NCI-H1694 (cell line): Measurements from ENCODE around the gene ARGLU1.

Source experiments
- DNase-seq: peaks from one replicate; lab custom pipeline; 2025; lab: John Stamatoyannopoulos, UW

ARGLU1 gene

DNA sequence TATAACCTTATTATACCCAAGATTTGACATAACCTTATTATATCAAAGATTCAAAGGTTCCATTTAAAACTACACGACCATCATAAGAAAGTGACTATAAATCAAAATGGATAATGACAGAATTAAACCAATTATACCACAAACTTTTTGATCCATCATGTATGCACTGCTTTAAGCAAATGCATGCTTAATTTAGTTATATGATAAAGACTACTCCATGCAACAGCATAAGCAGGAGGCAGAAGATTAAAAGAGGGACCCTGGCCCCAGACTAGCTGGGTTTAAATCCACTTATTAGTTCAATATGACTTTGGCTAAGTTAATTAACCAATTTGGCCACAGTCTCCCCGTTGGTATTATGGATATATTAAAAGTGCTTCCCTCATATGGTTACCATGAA, 43.8 kb downstream of the ARGLU1 start:
- DNase-seq: no peak

DNA sequence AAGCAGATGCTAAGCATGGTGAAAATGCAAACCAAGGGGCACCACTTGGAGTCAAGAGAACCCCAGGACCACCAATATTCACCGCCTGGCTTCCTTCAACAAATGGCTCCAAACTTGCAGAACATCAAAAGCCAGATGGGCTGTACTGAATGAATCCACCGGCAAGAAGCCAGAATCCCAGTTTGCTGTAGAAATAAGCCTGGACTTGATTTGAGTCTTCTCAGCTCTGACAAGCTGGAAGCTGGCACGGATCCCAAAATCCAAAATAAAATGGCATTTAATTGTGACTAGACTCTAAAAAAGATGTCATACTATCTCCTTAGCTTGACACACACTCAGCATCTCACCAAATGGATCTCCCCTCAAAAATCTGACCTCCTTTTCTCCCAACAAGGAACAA, 44.4 kb downstream of the ARGLU1 start:
- DNase-seq: peak; percentile 99

- DNase-seq: no peak
Measured at GRCh38 chr13:106522898-106523525, 44.9 kb downstream of the ARGLU1 start.

- DNase-seq: no peak
Measured at GRCh38 chr13:106522112-106522705, 45.7 kb downstream of the ARGLU1 start.

- DNase-seq: no peak
Measured at GRCh38 chr13:106521095-106521799, 46.7 kb downstream of the ARGLU1 start.

GRCh38 chr13:106520251-106521054, 47.5 kb downstream of the ARGLU1 start:
- no peak for DNase-seq

DNA sequence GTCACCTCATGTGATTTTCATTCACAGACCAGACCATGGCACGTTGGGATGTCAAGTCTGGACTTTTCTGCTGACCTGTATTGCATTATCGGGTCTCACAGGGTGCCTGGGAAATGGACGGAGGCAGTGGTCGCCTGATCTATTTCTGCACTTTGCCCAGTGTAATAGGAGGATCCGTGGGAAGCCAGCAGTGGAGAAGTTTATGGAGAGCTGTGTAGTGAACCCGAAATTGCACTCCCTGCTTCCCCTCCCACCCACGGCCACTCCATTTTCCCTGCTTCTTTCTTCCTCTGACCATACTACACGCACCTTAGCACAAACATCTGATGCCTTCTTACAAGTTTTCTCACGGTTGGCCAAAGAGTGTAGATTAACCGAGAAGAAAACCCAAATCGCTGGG, 49.4 kb downstream of the ARGLU1 start:
- DNase-seq: no peak

DNA sequence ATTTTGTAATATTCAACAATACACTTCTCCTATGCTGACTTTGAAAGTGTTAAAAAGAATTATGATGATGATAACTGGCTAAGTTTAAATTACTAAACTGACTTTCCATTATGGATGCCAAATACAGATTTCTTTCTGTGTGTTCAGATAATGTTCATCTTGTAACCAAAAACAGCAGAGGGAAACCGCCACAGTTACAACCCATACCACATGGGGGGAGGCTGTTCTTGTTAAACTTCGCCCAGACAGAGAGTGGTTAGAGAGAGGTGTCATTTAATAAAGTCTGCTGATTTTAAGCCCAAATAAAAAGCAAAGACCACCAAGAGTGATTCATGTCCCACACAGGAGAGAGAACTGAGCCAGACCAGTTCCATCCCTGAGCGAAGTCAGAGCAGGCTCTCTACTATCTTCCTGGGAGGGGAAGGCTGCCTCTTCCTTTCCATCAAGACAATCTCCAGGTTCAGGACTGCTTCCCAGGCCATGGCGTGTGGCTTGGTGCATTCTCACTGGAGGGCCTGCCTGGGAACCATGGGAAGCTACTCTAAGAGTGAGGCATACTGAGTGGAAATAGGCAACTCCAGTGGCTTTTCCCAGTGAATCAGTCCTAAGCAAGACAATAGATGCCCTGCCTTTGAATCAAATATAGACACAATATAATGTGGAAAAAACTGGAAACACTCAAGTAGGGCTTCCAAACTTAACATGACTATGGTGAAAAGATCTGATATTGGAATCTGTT, 50.7 kb downstream of the ARGLU1 start:
- DNase-seq: no peak

GRCh38 chr13:106515635-106516254, 52.2 kb downstream of the ARGLU1 start:
- no peak for DNase-seq

- no peak for DNase-seq
Measured at GRCh38 chr13:106514928-106515634, 52.9 kb downstream of the ARGLU1 start.

DNA sequence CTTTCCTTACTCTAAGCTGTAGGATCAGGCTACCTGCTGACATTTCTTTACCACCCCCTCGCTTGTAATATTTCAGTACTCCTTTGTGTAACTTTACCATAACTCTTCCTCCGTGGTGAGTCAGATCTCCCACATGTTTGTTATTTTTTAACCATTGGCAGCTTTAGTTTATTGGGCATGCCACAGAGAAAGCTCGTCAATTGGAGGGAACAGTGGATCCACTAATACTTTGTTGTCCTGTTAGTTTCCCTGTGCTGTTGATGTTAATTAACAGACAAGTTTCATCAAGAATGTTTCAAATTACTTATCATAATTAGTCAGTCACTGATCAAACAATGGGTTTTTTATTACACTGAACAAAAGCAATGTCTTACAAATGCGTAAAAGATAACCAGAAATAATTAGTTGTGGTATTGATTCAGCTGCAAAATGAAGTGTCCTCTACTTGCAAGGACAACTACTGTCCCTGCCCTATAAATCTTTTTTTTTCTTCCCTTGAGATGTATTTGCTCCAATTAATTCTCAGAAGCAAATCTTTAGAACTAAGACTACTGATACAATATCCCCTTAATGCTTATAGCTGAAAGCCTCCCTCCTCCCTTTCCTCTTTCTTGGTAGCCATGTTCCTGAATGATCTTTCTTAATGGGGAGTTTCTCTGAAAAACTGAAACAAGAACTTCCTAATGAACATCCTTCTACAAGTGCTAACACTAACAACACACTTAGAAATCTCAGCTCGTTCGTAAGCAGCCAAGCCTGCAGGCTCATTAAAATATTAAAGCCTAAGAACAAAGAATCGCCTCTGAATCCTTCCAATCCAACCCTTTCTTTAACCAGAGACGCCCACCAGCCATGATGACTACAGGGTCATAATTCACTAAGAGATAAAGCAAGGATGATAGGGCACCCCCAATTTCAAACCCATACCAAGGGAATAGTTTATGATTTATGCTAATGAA, 54.6 kb downstream of the ARGLU1 start:
- DNase-seq: no peak

DNA sequence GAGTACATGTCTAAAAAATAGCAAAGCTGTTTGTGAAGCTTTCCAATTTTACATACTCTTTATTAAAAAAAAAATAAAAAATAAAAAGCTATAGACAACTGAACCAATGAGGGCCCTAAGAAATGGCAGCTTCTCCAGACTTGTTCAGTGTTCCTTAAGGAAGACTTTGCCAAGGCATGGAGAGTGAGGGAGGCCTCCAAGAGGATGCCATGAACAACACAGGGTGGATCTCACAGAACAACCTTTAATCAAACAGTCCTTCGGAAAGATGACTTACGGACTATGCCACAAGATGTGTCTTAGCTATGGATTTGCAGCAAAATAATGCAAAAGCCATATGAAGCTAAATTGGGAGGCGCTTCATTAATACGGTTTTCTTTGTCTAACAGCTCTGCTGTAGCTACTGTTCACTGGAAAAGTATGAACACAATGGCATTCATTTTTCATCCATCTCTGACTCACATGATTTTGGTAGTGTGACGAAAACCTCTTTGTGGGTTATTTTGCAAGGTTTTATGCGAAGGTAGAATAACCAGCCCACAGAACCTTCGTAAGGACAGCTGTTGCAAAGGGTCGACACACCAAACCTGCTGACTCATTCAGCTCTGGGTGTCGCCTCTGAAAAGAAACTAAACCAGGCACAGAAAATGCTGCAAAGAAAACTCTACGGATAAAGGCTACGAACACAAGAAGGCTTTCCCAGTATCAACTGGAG, 60.2 kb downstream of the ARGLU1 start:
- no peak for DNase-seq

- DNase-seq: no peak
Measured at GRCh38 chr13:106506286-106506685, 61.7 kb downstream of the ARGLU1 start.

DNA sequence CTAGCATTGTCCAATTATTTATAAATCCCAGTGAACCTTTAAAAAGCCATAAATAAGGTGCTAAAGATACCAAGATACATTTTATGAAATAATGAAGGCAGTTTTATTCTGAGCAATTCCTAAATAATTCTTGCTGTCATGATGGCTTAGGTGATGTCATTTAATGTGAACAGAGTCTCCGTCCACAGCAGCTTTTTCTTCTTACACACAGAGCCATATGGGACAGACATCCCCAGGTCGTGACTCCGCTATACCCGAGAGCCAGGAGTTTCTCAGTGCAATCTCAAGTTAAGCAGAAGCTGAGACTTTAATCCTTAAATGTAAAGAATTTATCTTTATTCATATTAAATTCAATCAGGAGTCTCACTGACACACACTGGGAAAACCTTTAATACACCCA, 62.2 kb downstream of the ARGLU1 start:
- no peak for DNase-seq

GRCh38 chr13:106505295-106505694, 62.6 kb downstream of the ARGLU1 start:
- no peak for DNase-seq

GRCh38 chr13:106503730-106504453, 64.0 kb downstream of the ARGLU1 start:
- DNase-seq: no peak

DNA sequence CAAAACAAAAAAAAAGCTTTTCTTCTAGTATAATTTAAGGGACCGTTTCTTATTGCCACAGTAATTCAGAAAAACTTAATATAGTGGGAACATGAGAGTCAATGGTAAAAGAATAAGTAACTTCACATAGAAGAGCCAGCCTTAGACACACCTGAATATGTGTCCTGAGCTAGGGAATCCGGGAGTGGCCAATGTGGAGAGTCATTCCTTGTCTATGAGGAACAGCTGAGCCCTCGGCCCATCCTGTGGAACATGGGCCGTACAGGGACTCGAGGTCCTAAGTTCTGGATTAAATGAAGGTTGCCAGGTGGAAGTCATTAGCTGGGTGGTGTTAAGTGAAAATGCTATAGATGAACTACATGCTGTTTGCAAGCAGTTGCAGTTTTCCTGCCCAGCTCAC, 64.7 kb downstream of the ARGLU1 start:
- DNase-seq: no peak

GRCh38 chr13:106500445-106500844, 67.5 kb downstream of the ARGLU1 start:
- no peak for DNase-seq
